Nephron (organoid): ENCODE results near the gene ZDHHC11.
"Not testable (repeated sequence)": the region's sequence is repeated elsewhere in the genome, so short reads cannot be mapped to it uniquely, and the experiment has no call there.

ENCODE experiments used
- H3K27ac Mint-ChIP-seq, 3 experiments: 2 replicates each; pipeline ENCODE4 v1.8.0; 2020; ENCODE audit warnings: mixed read lengths in 3 of 3, mild to moderate bottlenecking in 2 of 3, moderate library complexity in 1 of 3
- H3K27me3 Mint-ChIP-seq: 2 replicates; pipeline ENCODE4 v1.8.0; 2021; ENCODE audit warnings: low read depth, mild to moderate bottlenecking, moderate library complexity, mixed read lengths
- H3K36me3 Mint-ChIP-seq: 2 replicates; pipeline ENCODE4 v1.8.0; 2020; ENCODE audit warnings: low read depth, mixed read lengths
- H3K4me1 Mint-ChIP-seq: 2 replicates; pipeline ENCODE4 v1.8.0; 2020; ENCODE audit warnings: mixed read lengths
- H3K4me3 Mint-ChIP-seq, 3 experiments: 2 replicates each; pipeline ENCODE4 v1.8.0; 2020; ENCODE audit warnings: mild to moderate bottlenecking in 3 of 3, mixed read lengths in 3 of 3, moderate library complexity in 2 of 3
- H3K9me3 Mint-ChIP-seq: 2 replicates; pipeline ENCODE4 v1.8.0; 2020; ENCODE audit warnings: mixed read lengths
- CTCF ChIP-seq, 3 experiments: fragments of 200-600 bp; sonication (generic); IDR thresholded peaks; one replicate each; pipeline ENCODE4 v1.5.0; 2021; ENCODE audit warnings: antibody characterized with exemption in 3 of 3; ENCODE audit not compliant: unreplicated experiment in 3 of 3

Gene ZDHHC11

GRCh38 chr5:757931-758697 is 92.7 kb downstream of the ZDHHC11 start:
- Mint-ChIP-seq H3K4me1 (peaks cover 8% of the 10 kb centered on the region), H3K4me3 (no peak overlapping the region), H3K27ac (no peak overlapping the region), H3K9me3 (no peaks in the 10 kb centered on the region), H3K36me3 (no peaks in the 10 kb centered on the region), H3K27me3 (peaks cover 19% of the 10 kb centered on the region)
- TF ChIP-seq CTCF (IDR thresholded peaks at IDR 0.05; ENCODE audit: unreplicated experiment in 3 of 3) = no peak

- no peak for TF ChIP-seq CTCF (IDR thresholded peaks at IDR 0.05; ENCODE audit: unreplicated experiment in 3 of 3)
- H3K4me3 Mint-ChIP-seq = no peak overlapping the region
- no peak overlapping the region for H3K27ac Mint-ChIP-seq
- no peaks in the 10 kb centered on the region for H3K9me3 Mint-ChIP-seq
- peaks cover 8% of the 10 kb centered on the region for H3K4me1 Mint-ChIP-seq
- H3K27me3 Mint-ChIP-seq = peaks cover 19% of the 10 kb centered on the region
- H3K36me3 Mint-ChIP-seq = no peaks in the 10 kb centered on the region
These were observed 93.3 kb downstream of the ZDHHC11 start for GRCh38 chr5:757346-757930.

GRCh38 chr5:756865-757345 is 93.9 kb downstream of the ZDHHC11 start:
- peaks cover 8% of the 10 kb centered on the region for H3K4me1 Mint-ChIP-seq
- H3K36me3 Mint-ChIP-seq = no peaks in the 10 kb centered on the region
- H3K27ac Mint-ChIP-seq = no peak overlapping the region
- TF ChIP-seq CTCF (IDR thresholded peaks at IDR 0.05; ENCODE audit: unreplicated experiment in 3 of 3) = no peak
- H3K9me3 Mint-ChIP-seq = no peaks in the 10 kb centered on the region
- H3K4me3 Mint-ChIP-seq = no peak overlapping the region
- peaks cover 17% of the 10 kb centered on the region for H3K27me3 Mint-ChIP-seq

GRCh38 chr5:756171-756570 is 94.6 kb downstream of the ZDHHC11 start:
- H3K4me1 Mint-ChIP-seq = peaks cover 8% of the 10 kb centered on the region
- H3K27ac Mint-ChIP-seq = no peak overlapping the region
- H3K4me3 Mint-ChIP-seq = no peak overlapping the region
- H3K36me3 Mint-ChIP-seq = no peaks in the 10 kb centered on the region
- peaks cover 13% of the 10 kb centered on the region for H3K27me3 Mint-ChIP-seq
- H3K9me3 Mint-ChIP-seq = no peaks in the 10 kb centered on the region
- no peak for TF ChIP-seq CTCF (IDR thresholded peaks at IDR 0.05; ENCODE audit: unreplicated experiment in 3 of 3)

- H3K27ac Mint-ChIP-seq, H3K36me3 Mint-ChIP-seq, H3K4me3 Mint-ChIP-seq, H3K4me1 Mint-ChIP-seq, H3K9me3 Mint-ChIP-seq: not testable (repeated sequence)
- H3K27me3 Mint-ChIP-seq = peaks cover 13% of the 10 kb centered on the region
These were observed 96.6 kb downstream of the ZDHHC11 start for GRCh38 chr5:754143-754632.

GRCh38 chr5:753567-754142 is 97.1 kb downstream of the ZDHHC11 start:
- H3K27ac Mint-ChIP-seq, H3K4me1 Mint-ChIP-seq, H3K36me3 Mint-ChIP-seq, H3K4me3 Mint-ChIP-seq, H3K9me3 Mint-ChIP-seq: not testable (repeated sequence)
- H3K27me3 Mint-ChIP-seq = peaks cover 13% of the 10 kb centered on the region

GRCh38 chr5:752532-753115 is 98.2 kb downstream of the ZDHHC11 start:
- H3K4me1 Mint-ChIP-seq, H3K4me3 Mint-ChIP-seq, H3K9me3 Mint-ChIP-seq, H3K36me3 Mint-ChIP-seq, H3K27ac Mint-ChIP-seq: not testable (repeated sequence)
- peaks cover 11% of the 10 kb centered on the region for H3K27me3 Mint-ChIP-seq

- not testable (repeated sequence) for H3K36me3 Mint-ChIP-seq, H3K9me3 Mint-ChIP-seq, H3K4me1 Mint-ChIP-seq, H3K27ac Mint-ChIP-seq, H3K27me3 Mint-ChIP-seq, H3K4me3 Mint-ChIP-seq
These were observed 98.8 kb downstream of the ZDHHC11 start for GRCh38 chr5:751992-752391.
